Ascending aorta (tissue), 2 donors: ENCODE data around the gene ATP8A2. TPM values are rescaled to one million over a fixed set of nuclear protein-coding genes. Genes with fewer than 3 reads are reported as not detected.

Source experiments
- DNase-seq, 2 donors: peaks; one replicate each; pipeline ENCODE4 v3.0.0-alpha.2; 2019; ENCODE audit warnings: low spot score in 2 of 2
- H3K27ac ChIP-seq, 2 donors: fragments of 200-600 bp; sonication (generic); one replicate each; pipeline ENCODE4 v1.5.1; 2016 to 2017; ENCODE audit warnings: mild to moderate bottlenecking in 1 of 2
- H3K27me3 ChIP-seq: fragments of 200-600 bp; sonication (generic); one replicate; pipeline ENCODE4 v1.5.1; 2017
- H3K36me3 ChIP-seq, 2 donors: fragments of 200-600 bp; sonication (generic); one replicate each; pipeline ENCODE4 v1.5.1; 2016
- H3K4me1 ChIP-seq, 2 donors: fragments of 200-600 bp; sonication (generic); one replicate each; pipeline ENCODE4 v1.5.1; 2016 to 2017; ENCODE audit warnings: mild to moderate bottlenecking in 1 of 2
- H3K4me3 ChIP-seq, 2 donors: fragments of 200-600 bp; sonication (generic); one replicate each; pipeline ENCODE4 v1.5.1; 2016 to 2017; ENCODE audit warnings: mild to moderate bottlenecking in 1 of 2
- H3K9me3 ChIP-seq, 2 donors: fragments of 200-600 bp; sonication (generic); one replicate each; pipeline ENCODE4 v1.5.1; 2016
- intact Hi-C: fragments of 100-400 bp; cut with DNase I; formaldehyde crosslinking; loops from one replicate; pipeline ENCODE4 v1.15.1; 2023
- total RNA-seq: library from RNA; depleted of rRNA; stranded (reverse); fragments of >200 nt; gene quantifications from one replicate; pipeline ENCODE4 v1.1.0, GENCODE V29; 2016
- TF ChIP-seq, protein P1 (sequence below), 3 experiments: fragments of 200-600 bp in 2 of 3; fragments of 450-650 bp in 1 of 3; sonication (generic) in 2 of 3; IDR thresholded peaks; one replicate each; pipeline ENCODE4 v1.5.1; 2016 to 2019; ENCODE audit warnings: antibody characterized with exemption in 3 of 3, mild to moderate bottlenecking in 1 of 3, moderate library complexity in 1 of 3

Gene ATP8A2
- total RNA-seq, 1 donor from 2014 or later = under 0.01 TPM

DNA sequence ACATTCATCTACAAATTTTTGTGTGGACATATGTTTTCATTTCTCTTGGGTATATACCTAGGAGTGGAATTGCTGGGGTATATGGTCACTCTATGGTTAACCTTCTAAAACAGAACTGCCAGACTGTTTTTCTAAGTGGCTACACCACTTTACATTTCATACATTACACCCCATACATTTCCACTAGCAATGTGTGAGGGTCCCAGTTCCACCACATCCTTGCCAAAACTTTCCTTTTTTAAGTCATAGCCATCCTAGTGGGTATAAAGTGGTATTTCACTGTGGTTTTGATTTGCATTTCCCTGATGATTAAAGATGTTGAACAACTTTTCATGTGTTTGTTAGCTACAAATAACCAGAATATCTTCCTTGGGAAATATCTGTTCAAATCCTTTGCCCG is 344.0 kb downstream of the ATP8A2 start:
- no peak for DNase-seq
- H3K4me1 ChIP-seq = no peaks in the 10 kb centered on the region
- H3K27ac ChIP-seq = no peak overlapping the region
- no peak overlapping the region for H3K4me3 ChIP-seq
- TF ChIP-seq, protein P1, sequence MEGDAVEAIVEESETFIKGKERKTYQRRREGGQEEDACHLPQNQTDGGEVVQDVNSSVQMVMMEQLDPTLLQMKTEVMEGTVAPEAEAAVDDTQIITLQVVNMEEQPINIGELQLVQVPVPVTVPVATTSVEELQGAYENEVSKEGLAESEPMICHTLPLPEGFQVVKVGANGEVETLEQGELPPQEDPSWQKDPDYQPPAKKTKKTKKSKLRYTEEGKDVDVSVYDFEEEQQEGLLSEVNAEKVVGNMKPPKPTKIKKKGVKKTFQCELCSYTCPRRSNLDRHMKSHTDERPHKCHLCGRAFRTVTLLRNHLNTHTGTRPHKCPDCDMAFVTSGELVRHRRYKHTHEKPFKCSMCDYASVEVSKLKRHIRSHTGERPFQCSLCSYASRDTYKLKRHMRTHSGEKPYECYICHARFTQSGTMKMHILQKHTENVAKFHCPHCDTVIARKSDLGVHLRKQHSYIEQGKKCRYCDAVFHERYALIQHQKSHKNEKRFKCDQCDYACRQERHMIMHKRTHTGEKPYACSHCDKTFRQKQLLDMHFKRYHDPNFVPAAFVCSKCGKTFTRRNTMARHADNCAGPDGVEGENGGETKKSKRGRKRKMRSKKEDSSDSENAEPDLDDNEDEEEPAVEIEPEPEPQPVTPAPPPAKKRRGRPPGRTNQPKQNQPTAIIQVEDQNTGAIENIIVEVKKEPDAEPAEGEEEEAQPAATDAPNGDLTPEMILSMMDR (IDR thresholded peaks at IDR 0.05) = no peak
- H3K27me3 ChIP-seq = no peaks in the 10 kb centered on the region
- H3K9me3 ChIP-seq = no peaks in the 10 kb centered on the region
- intact Hi-C loops = no loop called here
- H3K36me3 ChIP-seq = no peaks in the 10 kb centered on the region

DNA sequence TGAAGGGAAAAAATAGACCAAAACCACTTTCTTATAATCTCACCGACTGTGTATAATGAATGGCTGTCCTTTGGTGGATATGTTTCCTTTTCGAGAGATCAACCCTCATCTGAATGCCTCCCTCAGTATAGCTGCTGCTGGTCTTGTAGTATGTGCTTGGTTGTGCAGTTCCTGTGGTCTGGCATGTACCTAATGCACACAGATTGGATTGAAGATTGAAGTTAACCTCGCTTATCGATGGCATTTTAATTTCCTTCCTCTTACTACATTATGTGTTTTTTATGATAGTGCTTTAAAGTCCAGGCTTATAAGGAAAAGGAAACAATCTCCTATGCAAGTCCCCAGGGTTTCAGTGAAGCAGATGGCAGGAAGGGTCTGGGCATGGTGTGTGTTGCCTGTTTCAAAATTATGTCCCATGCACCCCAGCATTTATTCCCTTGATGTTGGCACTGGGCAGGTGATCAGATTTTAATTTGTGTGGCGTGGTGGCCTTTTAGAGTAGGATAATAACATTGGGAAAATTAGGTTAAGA is 346.0 kb downstream of the ATP8A2 start:
- intact Hi-C loops = no loop called here
- Histone ChIP-seq H3K4me1 (no peaks in the 10 kb centered on the region), H3K9me3 (no peaks in the 10 kb centered on the region), H3K36me3 (no peaks in the 10 kb centered on the region), H3K27me3 (no peaks in the 10 kb centered on the region), H3K27ac (no peak overlapping the region), H3K4me3 (no peak overlapping the region)
- no peak for DNase-seq
- TF ChIP-seq, protein P1 (IDR thresholded peaks at IDR 0.05) = no peak

DNA sequence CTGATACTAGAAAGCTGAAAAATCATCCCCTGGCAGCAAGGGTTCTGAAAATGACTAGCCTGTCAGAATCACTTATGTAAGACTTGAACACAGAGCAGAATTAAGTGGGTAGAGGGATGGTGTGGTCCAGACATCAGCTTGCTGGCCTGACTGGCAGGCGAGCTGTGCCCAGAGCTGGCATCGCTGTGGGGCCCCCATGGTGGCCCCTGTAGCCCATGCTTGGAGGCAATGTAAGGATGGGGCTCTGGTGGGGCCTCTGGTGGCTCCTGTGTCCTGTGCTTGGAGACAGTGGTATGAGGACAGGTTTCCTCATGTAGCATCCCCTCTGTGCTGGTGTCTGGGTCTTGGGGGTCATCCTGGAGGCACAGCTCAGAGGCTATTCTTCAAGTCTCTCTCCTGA is 347.9 kb downstream of the ATP8A2 start:
- TF ChIP-seq, protein P1 (IDR thresholded peaks at IDR 0.05) = no peak
- H3K27me3 ChIP-seq = no peaks in the 10 kb centered on the region
- H3K36me3 ChIP-seq = no peaks in the 10 kb centered on the region
- no peaks in the 10 kb centered on the region for H3K9me3 ChIP-seq
- DNase-seq = no peak
- H3K27ac ChIP-seq = no peak overlapping the region
- H3K4me3 ChIP-seq = no peak overlapping the region
- no peaks in the 10 kb centered on the region for H3K4me1 ChIP-seq
- intact Hi-C loops = no loop called here

DNA sequence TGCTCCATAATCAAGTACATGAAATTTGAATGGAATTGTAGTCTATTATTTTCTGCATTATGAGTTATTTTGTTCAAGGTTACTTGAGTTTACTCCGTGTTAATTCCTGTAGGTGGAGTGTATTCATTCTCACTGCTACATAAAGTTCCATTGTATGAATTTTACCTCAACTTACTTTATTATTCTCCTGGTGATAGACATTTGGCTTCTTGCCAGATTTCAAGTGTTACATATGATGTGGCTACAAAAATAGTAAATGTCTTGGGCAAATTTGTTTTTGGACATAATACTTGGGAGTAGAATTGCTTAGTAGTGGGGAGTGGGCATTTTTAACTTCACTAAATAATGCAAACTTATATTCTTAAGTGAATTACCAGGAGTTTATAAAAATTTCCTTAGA is 351.1 kb downstream of the ATP8A2 start:
- TF ChIP-seq, protein P1 (IDR thresholded peaks at IDR 0.05) = no peak
- Histone ChIP-seq H3K27ac (no peak overlapping the region), H3K36me3 (no peaks in the 10 kb centered on the region), H3K4me1 (no peaks in the 10 kb centered on the region), H3K9me3 (no peaks in the 10 kb centered on the region), H3K27me3 (no peaks in the 10 kb centered on the region), H3K4me3 (no peak overlapping the region)
- no peak for DNase-seq
- intact Hi-C loops = no loop called here

DNA sequence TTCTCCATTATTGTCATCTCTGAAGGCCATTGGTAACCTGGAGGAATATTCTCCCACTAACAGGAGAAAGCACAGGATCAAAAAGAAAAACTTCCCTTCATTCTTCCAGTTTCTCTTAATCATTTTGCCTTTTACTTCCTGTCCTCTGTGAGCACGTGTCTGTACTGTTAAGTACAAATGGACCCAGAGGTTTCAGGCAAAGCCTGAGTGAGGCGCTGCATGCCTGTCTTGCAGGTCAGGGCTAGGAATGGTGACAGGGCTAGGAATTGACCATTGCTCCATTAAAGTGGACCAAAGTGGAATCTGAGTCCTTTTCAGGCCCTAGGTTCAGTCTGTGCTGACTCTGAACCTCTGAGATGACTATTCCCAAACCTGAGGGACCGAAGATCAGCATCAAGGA is 353.3 kb downstream of the ATP8A2 start:
- H3K36me3 ChIP-seq = no peaks in the 10 kb centered on the region
- TF ChIP-seq, protein P1 (IDR thresholded peaks at IDR 0.05) = no peak
- H3K27me3 ChIP-seq = no peaks in the 10 kb centered on the region
- no peaks in the 10 kb centered on the region for H3K4me1 ChIP-seq
- H3K9me3 ChIP-seq = no peaks in the 10 kb centered on the region
- H3K4me3 ChIP-seq = no peak overlapping the region
- DNase-seq = no peak
- intact Hi-C loops = no loop called here
- no peak overlapping the region for H3K27ac ChIP-seq

DNA sequence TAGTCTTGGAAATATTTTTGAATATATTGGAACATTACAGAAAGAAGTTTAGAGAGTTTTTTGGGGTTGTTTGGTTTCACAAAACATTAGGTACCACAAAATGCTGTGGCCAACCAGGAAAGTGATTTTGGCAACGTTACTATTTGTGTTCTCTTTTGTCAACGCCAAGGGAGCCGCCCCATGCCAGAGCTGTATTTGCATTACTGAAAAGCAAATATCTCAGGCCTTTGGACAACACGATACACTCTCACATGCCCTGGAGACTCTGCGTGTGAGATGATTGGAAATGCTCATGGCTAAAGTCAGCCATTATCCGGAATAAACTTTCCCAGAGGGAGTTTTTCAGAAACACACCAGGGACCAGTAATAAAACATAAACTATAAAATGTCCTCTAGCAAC is 355.5 kb downstream of the ATP8A2 start:
- Histone ChIP-seq H3K9me3 (no peaks in the 10 kb centered on the region), H3K27me3 (no peaks in the 10 kb centered on the region), H3K4me1 (no peaks in the 10 kb centered on the region), H3K4me3 (no peak overlapping the region), H3K27ac (no peak overlapping the region), H3K36me3 (no peaks in the 10 kb centered on the region)
- TF ChIP-seq, protein P1 (IDR thresholded peaks at IDR 0.05) = no peak
- DNase-seq = no peak
- intact Hi-C loops = no loop called here
